Natural killer cell treated with Interleukin-12 subunit alpha and Interleukin-12 subunit beta and Interleukin-15 and Interleukin-18, amount 100 ng/mL, for 72 hours (primary cell): ENCODE measurements around the gene DIP2C. TPM values are rescaled to one million over a fixed set of nuclear protein-coding genes. Genes with fewer than 3 reads are reported as not detected.
"Not testable (repeated sequence)": the region's sequence is repeated elsewhere in the genome, so short reads cannot be mapped to it uniquely, and the experiment has no call there.

ENCODE experiments used
- ATAC-seq, 2 donors: fragments of 150-1000 bp; cut with Tn5 transposase in 1 of 2; sonication (Bioruptor Pico), chemical (Tn5 transposase) in 1 of 2; 2 replicates each; pipeline ENCODE4 v1.10.0; 2021
- DNase-seq: peaks from one replicate; pipeline ENCODE4 v3.0.0; 2022; ENCODE audit warnings: low spot score
- H3K27ac Mint-ChIP-seq, 2 donors: 1 replicate in 1 of 2; 2 replicates in 1 of 2; pipeline ENCODE4 v1.8.0; 2022; ENCODE audit warnings: mixed read lengths in 2 of 2, mild to moderate bottlenecking in 1 of 2, moderate library complexity in 1 of 2
- H3K27me3 Mint-ChIP-seq, 2 donors: 1 replicate in 1 of 2; 2 replicates in 1 of 2; pipeline ENCODE4 v1.8.0; 2022; ENCODE audit warnings: mixed read lengths in 2 of 2
- H3K36me3 Mint-ChIP-seq: one replicate; pipeline ENCODE4 v1.8.0; 2022; ENCODE audit warnings: mixed read lengths
- H3K4me1 Mint-ChIP-seq, 2 donors: 1 replicate in 1 of 2; 2 replicates in 1 of 2; pipeline ENCODE4 v1.8.0; 2022; ENCODE audit warnings: low read depth in 2 of 2, mixed read lengths in 2 of 2, mild to moderate bottlenecking in 1 of 2
- H3K4me3 Mint-ChIP-seq: one replicate; pipeline ENCODE4 v1.8.0; 2022; ENCODE audit warnings: mixed read lengths
- H3K9me3 Mint-ChIP-seq: 2 replicates; pipeline ENCODE4 v1.8.0; 2022; ENCODE audit warnings: mixed read lengths
- total RNA-seq, 2 donors: library from RNA; stranded (reverse); gene quantifications; one replicate each; pipeline ENCODE4 v1.2.3, GENCODE V29; 2022

DIP2C gene
- total RNA-seq, 2 donors from 2014 or later = 0.57 to 0.98 TPM

- ATAC-seq (peak in 1 of 2 donors; percentile 63), DNase-seq (no peak)
- Mint-ChIP-seq H3K4me3 (peak overlapping the region; percentile 74), H3K9me3 (no peaks in the 10 kb centered on the region), H3K4me1 (peaks cover 27 to 42% of the 10 kb centered on the region in 2 donors), H3K27ac (peak overlapping the region; percentile 53 to 67), H3K27me3 (no peaks in the 10 kb centered on the region), H3K36me3 (no peaks in the 10 kb centered on the region)
Observed at GRCh38 chr10:329361-330099, 359.9 kb downstream of the DIP2C start.

- Mint-ChIP-seq H3K4me1 (peaks cover 27 to 42% of the 10 kb centered on the region in 2 donors), H3K9me3 (no peaks in the 10 kb centered on the region), H3K27ac (no peak overlapping the region), H3K4me3 (no peak overlapping the region), H3K36me3 (no peaks in the 10 kb centered on the region), H3K27me3 (peaks cover 0 to 3% of the 10 kb centered on the region in 2 donors)
- no peak for DNase-seq
- no peak for ATAC-seq
Observed at GRCh38 chr10:327889-328852, 361.3 kb downstream of the DIP2C start.

- H3K4me1 Mint-ChIP-seq = peaks cover 22 to 34% of the 10 kb centered on the region in 2 donors
- no peaks in the 10 kb centered on the region for H3K9me3 Mint-ChIP-seq
- DNase-seq = no peak
- no peak overlapping the region for H3K4me3 Mint-ChIP-seq
- H3K36me3 Mint-ChIP-seq = no peaks in the 10 kb centered on the region
- peaks cover 0 to 3% of the 10 kb centered on the region in 2 donors for H3K27me3 Mint-ChIP-seq
- ATAC-seq = no peak
- no peak overlapping the region for H3K27ac Mint-ChIP-seq
Observed at GRCh38 chr10:326894-327635, 362.4 kb downstream of the DIP2C start.

GRCh38 chr10:326350-326749 is 363.1 kb downstream of the DIP2C start:
- no peaks in the 10 kb centered on the region for H3K9me3 Mint-ChIP-seq
- peaks cover 0 to 3% of the 10 kb centered on the region in 2 donors for H3K27me3 Mint-ChIP-seq
- DNase-seq (no peak), ATAC-seq (no peak)
- peaks cover 18 to 27% of the 10 kb centered on the region in 2 donors for H3K4me1 Mint-ChIP-seq
- H3K4me3 Mint-ChIP-seq = no peak overlapping the region
- no peak overlapping the region for H3K27ac Mint-ChIP-seq
- no peaks in the 10 kb centered on the region for H3K36me3 Mint-ChIP-seq

GRCh38 chr10:325282-325681 is 364.2 kb downstream of the DIP2C start:
- no peak overlapping the region for H3K4me3 Mint-ChIP-seq
- no peaks in the 10 kb centered on the region for H3K36me3 Mint-ChIP-seq
- no peak overlapping the region for H3K27ac Mint-ChIP-seq
- H3K27me3 Mint-ChIP-seq = peaks cover 0 to 3% of the 10 kb centered on the region in 2 donors
- DNase-seq (no peak), ATAC-seq (no peak)
- peaks cover 16 to 25% of the 10 kb centered on the region in 2 donors for H3K4me1 Mint-ChIP-seq
- H3K9me3 Mint-ChIP-seq = no peaks in the 10 kb centered on the region

- ATAC-seq (no peak), DNase-seq (no peak)
- no peaks in the 10 kb centered on the region for H3K36me3 Mint-ChIP-seq
- no peaks in the 10 kb centered on the region for H3K9me3 Mint-ChIP-seq
- peaks cover 16 to 20% of the 10 kb centered on the region in 2 donors for H3K4me1 Mint-ChIP-seq
- peak overlapping the region in 1 of 2 donors; percentile 14 for H3K27ac Mint-ChIP-seq
- peaks cover 0 to 3% of the 10 kb centered on the region in 2 donors for H3K27me3 Mint-ChIP-seq
- H3K4me3 Mint-ChIP-seq = peak overlapping the region; percentile 80
Observed at GRCh38 chr10:324593-324992, 364.9 kb downstream of the DIP2C start.

GRCh38 chr10:323651-324293 is 365.7 kb downstream of the DIP2C start:
- ATAC-seq = peak; percentile 90 to 97
- Mint-ChIP-seq H3K36me3 (no peaks in the 10 kb centered on the region), H3K27ac (peak overlapping the region in 1 of 2 donors; percentile 14), H3K4me3 (peak overlapping the region; percentile 80), H3K9me3 (no peaks in the 10 kb centered on the region), H3K27me3 (peaks cover 0 to 3% of the 10 kb centered on the region in 2 donors), H3K4me1 (peaks cover 12 to 14% of the 10 kb centered on the region in 2 donors)
- no peak for DNase-seq

GRCh38 chr10:323046-323445 is 366.4 kb downstream of the DIP2C start:
- H3K9me3 Mint-ChIP-seq, H3K27ac Mint-ChIP-seq, ATAC-seq, H3K36me3 Mint-ChIP-seq, H3K27me3 Mint-ChIP-seq, DNase-seq: not testable (repeated sequence)
- H3K4me3 Mint-ChIP-seq = peak overlapping the region; percentile 36
- H3K4me1 Mint-ChIP-seq = peaks cover 12 to 14% of the 10 kb centered on the region in 2 donors

GRCh38 chr10:320771-321170 is 368.7 kb downstream of the DIP2C start:
- Mint-ChIP-seq H3K36me3 (no peaks in the 10 kb centered on the region), H3K4me1 (peaks cover 12 to 16% of the 10 kb centered on the region in 2 donors), H3K27ac (no peak overlapping the region), H3K27me3 (peaks cover 0 to 3% of the 10 kb centered on the region in 2 donors), H3K9me3 (no peaks in the 10 kb centered on the region), H3K4me3 (no peak overlapping the region)
- ATAC-seq (no peak), DNase-seq (no peak)

GRCh38 chr10:317926-318325 is 371.5 kb downstream of the DIP2C start:
- no peak overlapping the region for H3K27ac Mint-ChIP-seq
- H3K4me1 Mint-ChIP-seq = peaks cover 13 to 17% of the 10 kb centered on the region in 2 donors
- H3K9me3 Mint-ChIP-seq = no peaks in the 10 kb centered on the region
- H3K4me3 Mint-ChIP-seq = no peak overlapping the region
- DNase-seq (no peak), ATAC-seq (no peak)
- H3K36me3 Mint-ChIP-seq = no peaks in the 10 kb centered on the region
- peaks cover 0 to 3% of the 10 kb centered on the region in 2 donors for H3K27me3 Mint-ChIP-seq

GRCh38 chr10:317271-317769 is 372.1 kb downstream of the DIP2C start:
- H3K36me3 Mint-ChIP-seq = no peaks in the 10 kb centered on the region
- H3K4me3 Mint-ChIP-seq = no peak overlapping the region
- peaks cover 13 to 17% of the 10 kb centered on the region in 2 donors for H3K4me1 Mint-ChIP-seq
- no peaks in the 10 kb centered on the region for H3K9me3 Mint-ChIP-seq
- DNase-seq (no peak), ATAC-seq (no peak)
- H3K27ac Mint-ChIP-seq = no peak overlapping the region
- H3K27me3 Mint-ChIP-seq = peaks cover 0 to 3% of the 10 kb centered on the region in 2 donors

GRCh38 chr10:316390-316789 is 373.1 kb downstream of the DIP2C start:
- no peak for ATAC-seq
- no peak overlapping the region for H3K4me3 Mint-ChIP-seq
- H3K36me3 Mint-ChIP-seq = no peaks in the 10 kb centered on the region
- no peaks in the 10 kb centered on the region for H3K9me3 Mint-ChIP-seq
- no peak for DNase-seq
- H3K27ac Mint-ChIP-seq = no peak overlapping the region
- peaks cover 0 to 3% of the 10 kb centered on the region in 2 donors for H3K27me3 Mint-ChIP-seq
- H3K4me1 Mint-ChIP-seq = peaks cover 13 to 17% of the 10 kb centered on the region in 2 donors

- Mint-ChIP-seq H3K27ac (peak overlapping the region in 1 of 2 donors; percentile 25), H3K36me3 (no peaks in the 10 kb centered on the region), H3K27me3 (peaks cover 3% of the 10 kb centered on the region in 2 donors), H3K4me3 (no peak overlapping the region), H3K4me1 (peaks cover 13 to 17% of the 10 kb centered on the region in 2 donors), H3K9me3 (no peaks in the 10 kb centered on the region)
- ATAC-seq (peak in 1 of 2 donors; percentile 48), DNase-seq (no peak)
Observed at GRCh38 chr10:314871-315270, 374.6 kb downstream of the DIP2C start.
